ENCODE measurements around the gene SDHA. TPM values are rescaled to one million over a fixed set of nuclear protein-coding genes. Genes with fewer than 3 reads are reported as not detected.
"Not testable (repeated sequence)": the region's sequence is repeated elsewhere in the genome, so short reads cannot be mapped to it uniquely, and the experiment has no call there.

SDHA gene
- total RNA-seq, 4 donors from 2014 or later: 45.7 to 71.5 (median 54.9) TPM

DNA sequence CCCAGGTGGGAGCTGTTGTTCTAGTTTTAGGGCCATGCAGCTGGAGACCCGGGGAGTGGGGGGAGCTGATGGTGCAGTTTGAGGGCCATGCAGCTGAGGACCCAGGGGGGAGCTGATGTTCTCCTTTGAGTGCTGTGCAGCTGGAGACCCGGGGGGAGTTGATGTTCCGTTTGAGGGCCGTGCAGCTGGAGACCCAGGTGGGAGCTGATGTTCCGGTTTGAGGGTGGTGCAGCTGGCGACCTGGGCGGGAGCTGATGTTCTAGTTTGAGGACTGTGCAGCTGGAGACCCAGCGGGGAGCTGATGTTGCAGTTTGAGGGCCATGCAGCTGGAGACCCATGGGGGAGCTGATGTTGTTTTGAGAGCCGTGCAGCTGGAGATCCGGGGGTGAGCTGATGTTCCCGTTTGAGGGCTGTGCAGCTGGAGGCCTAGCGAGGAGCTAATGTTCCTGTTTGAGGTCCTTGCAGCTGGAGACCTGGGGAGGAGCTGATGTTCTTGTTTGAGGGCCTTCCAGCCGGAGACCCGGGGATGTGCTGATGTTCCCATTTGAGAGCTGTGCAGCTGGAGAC is 68.0 kb downstream of the SDHA start:
- DNase-seq: no peak
- TF ChIP-seq POLR2A (IDR thresholded peaks at IDR 0.05): no peak
- TF ChIP-seq, protein P1, sequence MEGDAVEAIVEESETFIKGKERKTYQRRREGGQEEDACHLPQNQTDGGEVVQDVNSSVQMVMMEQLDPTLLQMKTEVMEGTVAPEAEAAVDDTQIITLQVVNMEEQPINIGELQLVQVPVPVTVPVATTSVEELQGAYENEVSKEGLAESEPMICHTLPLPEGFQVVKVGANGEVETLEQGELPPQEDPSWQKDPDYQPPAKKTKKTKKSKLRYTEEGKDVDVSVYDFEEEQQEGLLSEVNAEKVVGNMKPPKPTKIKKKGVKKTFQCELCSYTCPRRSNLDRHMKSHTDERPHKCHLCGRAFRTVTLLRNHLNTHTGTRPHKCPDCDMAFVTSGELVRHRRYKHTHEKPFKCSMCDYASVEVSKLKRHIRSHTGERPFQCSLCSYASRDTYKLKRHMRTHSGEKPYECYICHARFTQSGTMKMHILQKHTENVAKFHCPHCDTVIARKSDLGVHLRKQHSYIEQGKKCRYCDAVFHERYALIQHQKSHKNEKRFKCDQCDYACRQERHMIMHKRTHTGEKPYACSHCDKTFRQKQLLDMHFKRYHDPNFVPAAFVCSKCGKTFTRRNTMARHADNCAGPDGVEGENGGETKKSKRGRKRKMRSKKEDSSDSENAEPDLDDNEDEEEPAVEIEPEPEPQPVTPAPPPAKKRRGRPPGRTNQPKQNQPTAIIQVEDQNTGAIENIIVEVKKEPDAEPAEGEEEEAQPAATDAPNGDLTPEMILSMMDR (IDR thresholded peaks at IDR 0.05): no peak
- Histone ChIP-seq H3K9me3 (no peaks in the 10 kb centered on the region), H3K4me3 (no peak overlapping the region), H3K36me3 (peaks cover 0 to 75% (median 4%) of the 10 kb centered on the region in 3 donors), H3K27ac (no peak overlapping the region), H3K27me3 (no peaks in the 10 kb centered on the region), H3K4me1 (peaks cover 0 to 4% (median 0%) of the 10 kb centered on the region in 3 donors)
- 54 to 72% methylated on average over 4 to 7 of the region's 14 CpGs for WGBS, 2 donors
- intact Hi-C loops (cut with DNase I): no loop called here

DNA sequence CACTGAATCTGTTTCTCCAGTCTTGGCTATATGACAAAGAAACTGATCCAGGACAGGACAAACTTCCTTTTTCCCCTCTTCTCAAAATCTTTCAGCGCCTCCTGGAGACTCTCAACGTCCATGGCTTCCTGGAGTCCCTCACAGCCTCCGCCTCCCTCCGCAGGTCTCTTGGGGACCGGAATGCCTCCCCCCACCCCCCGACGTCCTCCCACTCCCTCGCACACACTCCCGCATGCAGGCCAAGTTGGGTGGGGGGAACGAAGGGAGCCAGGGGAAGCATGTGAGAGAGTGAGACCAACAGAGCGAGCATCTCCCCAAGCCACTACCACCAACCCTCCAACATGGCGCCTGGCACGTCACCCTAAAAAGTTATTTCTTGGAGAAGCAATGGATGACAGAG is 72.1 kb downstream of the SDHA start:
- WGBS, 2 donors: 92 to 94% methylated on average over 8 to 11 of the region's 13 CpGs
- H3K27me3 ChIP-seq; H3K4me1 ChIP-seq; intact Hi-C loops (cut with DNase I); H3K27ac ChIP-seq; H3K4me3 ChIP-seq; DNase-seq; H3K9me3 ChIP-seq: not testable (repeated sequence)
- peaks cover 0 to 67% (median 4%) of the 10 kb centered on the region in 3 donors for H3K36me3 ChIP-seq

DNA sequence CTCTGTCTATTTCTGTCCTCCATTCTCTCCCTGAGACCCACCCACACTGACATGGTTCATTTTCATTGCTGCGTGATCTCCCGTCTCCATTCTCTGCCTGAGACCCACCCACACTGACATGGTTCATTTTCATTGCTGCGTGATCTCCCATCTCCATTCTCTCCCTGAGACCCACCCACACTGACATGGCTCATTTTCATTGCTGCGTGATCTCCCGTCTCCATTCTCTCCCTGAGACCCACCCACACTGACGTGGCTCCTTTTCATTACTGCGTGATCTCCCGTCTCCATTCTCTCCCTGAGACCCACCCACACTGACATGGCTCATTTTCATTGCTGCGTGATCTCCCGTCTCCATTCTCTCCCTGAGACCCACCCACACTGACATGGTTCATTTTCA is 73.2 kb downstream of the SDHA start:
- H3K27ac ChIP-seq; intact Hi-C loops (cut with DNase I); H3K4me3 ChIP-seq; H3K9me3 ChIP-seq; H3K4me1 ChIP-seq; DNase-seq; H3K27me3 ChIP-seq: not testable (repeated sequence)
- 96 to 99% methylated on average over 10 of the region's 10 CpGs for WGBS, 2 donors
- H3K36me3 ChIP-seq: peaks cover 0 to 56% (median 0%) of the 10 kb centered on the region in 3 donors

- H3K9me3 ChIP-seq; DNase-seq; H3K4me3 ChIP-seq; intact Hi-C loops (cut with DNase I); H3K27me3 ChIP-seq; H3K4me1 ChIP-seq; H3K27ac ChIP-seq: not testable (repeated sequence)
- 85 to 96% methylated on average over 6 to 14 of the region's 17 CpGs for WGBS, 2 donors
- peaks cover 0 to 39% (median 0%) of the 10 kb centered on the region in 3 donors for H3K36me3 ChIP-seq
These were observed 76.7 kb downstream of the SDHA start for GRCh38 chr5:294788-295187.

DNA sequence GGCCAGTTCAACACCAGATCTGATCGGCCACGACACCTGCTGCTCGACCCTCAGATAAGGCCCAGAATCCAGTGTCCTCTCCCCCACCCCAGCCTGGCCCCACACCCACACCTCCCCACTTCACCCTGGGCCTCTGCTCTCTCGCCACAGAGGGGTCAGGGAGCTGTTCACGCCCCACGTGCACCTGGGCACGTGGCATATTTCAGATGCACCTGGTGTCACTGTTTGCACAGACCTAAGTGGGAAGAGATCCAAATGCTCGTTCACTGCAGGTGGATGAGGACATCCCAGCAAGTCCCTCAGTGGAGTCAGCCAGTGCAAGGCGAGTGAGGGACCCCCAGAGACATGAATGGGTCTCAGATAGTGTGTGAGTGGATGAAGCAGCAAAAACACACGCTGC is 78.1 kb downstream of the SDHA start:
- H3K36me3 ChIP-seq: peaks cover 0 to 35% (median 0%) of the 10 kb centered on the region in 3 donors
- H3K27me3 ChIP-seq; H3K9me3 ChIP-seq; H3K4me1 ChIP-seq; H3K4me3 ChIP-seq; DNase-seq; H3K27ac ChIP-seq; intact Hi-C loops (cut with DNase I): not testable (repeated sequence)
- WGBS, 2 donors: 77 to 81% methylated on average over 5 to 7 of the region's 10 CpGs

DNA sequence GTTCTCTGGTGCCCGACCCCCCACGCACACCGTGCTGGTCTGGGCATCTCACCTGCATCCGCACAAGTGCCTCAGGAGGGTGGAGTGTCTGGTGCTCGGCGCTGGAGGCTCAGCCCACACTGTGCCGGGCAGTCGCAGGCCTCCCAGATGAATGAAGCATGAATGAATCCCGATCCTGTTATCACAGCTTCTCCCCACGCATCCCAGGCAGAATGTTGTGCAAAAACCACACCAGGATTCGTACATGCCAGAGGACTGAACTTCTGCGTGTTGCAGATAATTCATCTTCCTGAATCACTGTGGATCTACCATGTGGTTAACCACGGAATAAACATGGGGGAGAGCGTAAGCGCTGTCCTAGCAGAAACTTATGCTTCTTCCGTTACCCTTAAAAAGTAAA is 78.8 kb downstream of the SDHA start:
- H3K27me3 ChIP-seq; H3K4me3 ChIP-seq; H3K9me3 ChIP-seq; intact Hi-C loops (cut with DNase I); DNase-seq; H3K27ac ChIP-seq; H3K4me1 ChIP-seq: not testable (repeated sequence)
- H3K36me3 ChIP-seq: peaks cover 0 to 33% (median 0%) of the 10 kb centered on the region in 3 donors
- WGBS, 2 donors: 69 to 81% methylated on average over 5 to 8 of the region's 16 CpGs

- WGBS, 2 donors: 66 to 79% methylated on average over 6 of the region's 6 CpGs
- H3K9me3 ChIP-seq; intact Hi-C loops (cut with DNase I); H3K27ac ChIP-seq; H3K27me3 ChIP-seq; H3K4me1 ChIP-seq; DNase-seq; H3K4me3 ChIP-seq: not testable (repeated sequence)
- H3K36me3 ChIP-seq: peaks cover 0 to 31% (median 0%) of the 10 kb centered on the region in 3 donors
These were observed 79.3 kb downstream of the SDHA start for GRCh38 chr5:297448-297847.

DNA sequence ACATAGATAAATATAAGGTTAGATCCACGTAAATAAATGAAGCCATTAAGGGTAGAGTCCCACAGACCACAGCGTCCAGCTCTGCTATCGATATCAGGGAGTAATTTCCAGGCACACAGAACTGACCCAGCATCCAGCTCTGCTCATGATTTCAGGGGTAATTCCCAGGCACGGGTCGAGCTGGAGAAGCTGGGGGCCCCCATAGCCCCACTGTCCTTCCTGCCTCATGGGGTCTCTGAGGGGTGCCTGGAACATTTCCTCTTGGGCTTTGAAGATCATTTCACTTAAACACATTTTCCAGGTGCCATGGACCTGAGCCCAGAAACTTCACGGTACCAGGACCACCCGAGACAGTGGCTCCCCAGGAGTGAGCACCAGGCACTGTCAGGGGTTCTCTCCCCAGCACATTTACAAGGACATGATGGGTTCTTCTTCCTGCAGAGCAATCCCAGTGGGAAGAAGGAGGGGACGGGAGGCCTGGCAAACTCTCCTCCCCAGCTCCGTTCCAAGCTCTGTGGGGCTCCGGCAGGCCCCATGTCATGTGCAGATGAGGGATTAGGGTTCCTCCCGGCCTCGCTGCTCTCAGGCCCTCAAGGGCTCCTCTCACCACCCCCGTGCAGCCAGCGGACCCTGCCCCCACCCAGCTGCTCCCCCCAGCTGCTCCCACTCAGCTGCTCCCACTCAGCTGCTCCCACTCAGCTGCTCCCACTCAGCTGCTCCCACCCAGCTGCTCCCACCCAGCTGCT is 80.0 kb downstream of the SDHA start:
- intact Hi-C loops (cut with DNase I): not testable (repeated sequence)

More for the DNA sequence above, 80.0 kb downstream of the SDHA start:
- H3K36me3 ChIP-seq: peaks cover 0 to 24% (median 0%) of the 10 kb centered on the region in 3 donors
- DNase-seq, H3K4me1 ChIP-seq, H3K9me3 ChIP-seq, H3K27ac ChIP-seq, H3K4me3 ChIP-seq, H3K27me3 ChIP-seq: not testable (repeated sequence)
- WGBS, 2 donors: 78 to 92% methylated on average over 6 of the region's 14 CpGs
